Nephron progenitor cell (in vitro differentiated cells): ENCODE results near the gene SHC3.

Source experiments
- DNase-seq: peaks from one replicate; pipeline ENCODE4 v3.0.0; 2021
- H3K27ac Mint-ChIP-seq: 2 replicates; pipeline ENCODE4 v1.8.0; 2021; ENCODE audit warnings: mild to moderate bottlenecking, moderate library complexity, mixed read lengths
- H3K27me3 Mint-ChIP-seq: 2 replicates; pipeline ENCODE4 v1.8.0; 2021; ENCODE audit warnings: mild to moderate bottlenecking, low read depth, mixed read lengths; ENCODE audit not compliant: poor library complexity
- H3K36me3 Mint-ChIP-seq: 2 replicates; pipeline ENCODE4 v1.8.0; 2021; ENCODE audit warnings: low read depth, mixed read lengths
- H3K4me1 Mint-ChIP-seq: 2 replicates; pipeline ENCODE4 v1.8.0; 2021; ENCODE audit warnings: mixed read lengths
- H3K4me3 Mint-ChIP-seq: 2 replicates; pipeline ENCODE4 v1.8.0; 2021; ENCODE audit warnings: mild to moderate bottlenecking, moderate library complexity, mixed read lengths
- H3K9me3 Mint-ChIP-seq: 2 replicates; pipeline ENCODE4 v1.8.0; 2021; ENCODE audit warnings: mild to moderate bottlenecking, moderate library complexity, mixed read lengths
- CTCF ChIP-seq: fragments of 200-600 bp; sonication (generic); IDR thresholded peaks from 2 replicates; pipeline ENCODE4 v1.5.0; 2021; ENCODE audit warnings: antibody characterized with exemption

SHC3 gene, protein sequence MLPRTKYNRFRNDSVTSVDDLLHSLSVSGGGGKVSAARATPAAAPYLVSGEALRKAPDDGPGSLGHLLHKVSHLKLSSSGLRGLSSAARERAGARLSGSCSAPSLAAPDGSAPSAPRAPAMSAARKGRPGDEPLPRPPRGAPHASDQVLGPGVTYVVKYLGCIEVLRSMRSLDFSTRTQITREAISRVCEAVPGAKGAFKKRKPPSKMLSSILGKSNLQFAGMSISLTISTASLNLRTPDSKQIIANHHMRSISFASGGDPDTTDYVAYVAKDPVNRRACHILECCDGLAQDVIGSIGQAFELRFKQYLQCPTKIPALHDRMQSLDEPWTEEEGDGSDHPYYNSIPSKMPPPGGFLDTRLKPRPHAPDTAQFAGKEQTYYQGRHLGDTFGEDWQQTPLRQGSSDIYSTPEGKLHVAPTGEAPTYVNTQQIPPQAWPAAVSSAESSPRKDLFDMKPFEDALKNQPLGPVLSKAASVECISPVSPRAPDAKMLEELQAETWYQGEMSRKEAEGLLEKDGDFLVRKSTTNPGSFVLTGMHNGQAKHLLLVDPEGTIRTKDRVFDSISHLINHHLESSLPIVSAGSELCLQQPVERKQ

GRCh38 chr9:89177944-89178829 lies at the start of gene SHC3:
Gene SHC3 (minus strand): TSS chr9:89178818. CDS start chr9:89178460, 358 bp downstream.
- Mint-ChIP-seq H3K9me3 (no peaks in the 10 kb centered on the region), H3K4me1 (peaks cover 31% of the 10 kb centered on the region)
- peak; percentile 51 for DNase-seq

DNA sequence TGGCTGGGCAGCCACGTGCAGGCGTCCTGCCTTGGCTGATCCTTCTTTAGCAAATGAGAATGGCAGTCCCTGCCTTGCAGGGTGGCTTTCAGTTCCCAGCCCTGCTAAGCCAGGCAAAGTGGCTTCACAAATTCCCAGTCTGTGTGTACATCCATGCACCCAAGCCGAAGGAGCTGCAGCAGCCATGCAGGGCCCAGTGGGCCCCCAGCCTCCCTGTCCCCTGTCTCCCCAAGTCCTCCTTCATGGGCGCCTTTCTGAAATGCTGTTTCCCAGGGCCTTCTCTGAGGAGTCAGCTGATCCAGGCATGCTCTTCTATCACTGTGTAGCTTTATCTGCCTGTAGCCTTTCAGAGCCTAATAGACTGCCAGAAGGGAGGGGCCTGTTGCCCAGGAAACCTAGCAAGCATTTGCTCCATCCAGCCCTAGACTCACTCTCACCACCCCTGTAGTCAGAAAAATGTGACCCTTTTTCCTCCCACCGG lies 47.4 kb upstream of the SHC3 start:
- no peak for TF ChIP-seq CTCF
- Mint-ChIP-seq H3K36me3 (no peaks in the 10 kb centered on the region), H3K4me1 (peaks cover 13% of the 10 kb centered on the region), H3K4me3 (peak overlapping the region; percentile 32), H3K9me3 (peaks cover 10% of the 10 kb centered on the region), H3K27me3 (peaks cover 18% of the 10 kb centered on the region), H3K27ac (peak overlapping the region; percentile 37)
- DNase-seq: peak; percentile 62

More at GRCh38 chr9:89177944-89178829, at the start of gene SHC3:
- no peak for TF ChIP-seq CTCF
- Mint-ChIP-seq H3K4me3 (peak within 1 kb of the TSS; percentile 82), H3K27me3 (peaks cover 69% of the 10 kb centered on the region), H3K27ac (no peak within 1 kb of the TSS), H3K36me3 (no peaks in the 10 kb centered on the region)

GRCh38 chr9:89225587-89225986 lies 47.0 kb upstream of the SHC3 start:
- Mint-ChIP-seq H3K36me3 (no peaks in the 10 kb centered on the region), H3K9me3 (peaks cover 8% of the 10 kb centered on the region), H3K4me1 (peaks cover 13% of the 10 kb centered on the region), H3K27me3 (peaks cover 21% of the 10 kb centered on the region), H3K27ac (peak overlapping the region; percentile 37), H3K4me3 (peak overlapping the region; percentile 32)
- no peak for DNase-seq
- TF ChIP-seq CTCF: no peak

DNA sequence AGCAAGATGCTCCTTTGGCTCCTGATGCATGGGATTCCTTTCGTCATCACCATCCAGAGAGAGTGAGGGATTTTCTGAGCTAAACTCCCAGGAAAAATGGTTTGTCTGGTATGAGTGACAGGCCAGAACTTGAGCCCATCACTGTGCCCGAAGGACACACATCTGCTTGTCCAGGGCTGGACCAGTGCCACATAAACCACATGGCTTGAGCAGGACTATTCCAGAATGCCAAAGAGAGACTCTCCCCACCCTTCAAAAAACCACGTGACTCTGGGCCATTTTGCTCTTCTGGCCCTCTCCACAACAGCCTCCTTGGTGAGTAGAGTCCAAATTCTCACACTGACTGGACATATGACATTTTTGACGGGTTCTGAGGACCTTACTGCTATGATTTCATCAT lies 46.4 kb upstream of the SHC3 start:
- Mint-ChIP-seq H3K36me3 (no peaks in the 10 kb centered on the region), H3K9me3 (peaks cover 2% of the 10 kb centered on the region), H3K27me3 (peaks cover 22% of the 10 kb centered on the region), H3K4me3 (no peak overlapping the region), H3K4me1 (peaks cover 13% of the 10 kb centered on the region), H3K27ac (no peak overlapping the region)
- no peak for TF ChIP-seq CTCF
- no peak for DNase-seq

- H3K4me1 Mint-ChIP-seq: peaks cover 13% of the 10 kb centered on the region
Measured at GRCh38 chr9:89224633-89225032, 46.0 kb upstream of the SHC3 start.

More at GRCh38 chr9:89224633-89225032, 46.0 kb upstream of the SHC3 start:
- no peaks in the 10 kb centered on the region for H3K9me3 Mint-ChIP-seq
- TF ChIP-seq CTCF: no peak
- no peaks in the 10 kb centered on the region for H3K36me3 Mint-ChIP-seq
- H3K4me3 Mint-ChIP-seq: no peak overlapping the region
- H3K27ac Mint-ChIP-seq: no peak overlapping the region
- H3K27me3 Mint-ChIP-seq: peaks cover 22% of the 10 kb centered on the region
- no peak for DNase-seq
